Natural killer cell (primary cell): ENCODE results near the gene BCL2L2. TPM values are rescaled to one million over a fixed set of nuclear protein-coding genes. Genes with fewer than 3 reads are reported as not detected.

Source experiments
- ATAC-seq, 3 donors: fragments of 150-1000 bp in 2 of 3; fragments of 200-7000 bp in 1 of 3; cut with Tn5 transposase; 1 replicate in 1 of 3; 2 replicates in 2 of 3; pipeline ENCODE4 v1.10.0; 2021; ENCODE audit warnings: mild to moderate bottlenecking in 2 of 3, moderate library complexity in 2 of 3
- DNase-seq, 2 donors: peaks; one replicate each; pipeline versions ENCODE4 v3.0.0 to v3.0.0-alpha.2; 2013 to 2021; ENCODE audit warnings: mixed read lengths in 1 of 2
- H3K27ac ChIP-seq: one replicate; pipeline ENCODE4 v1.5.1; 2013; ENCODE audit warnings: mild to moderate bottlenecking, low read length
- H3K27me3 ChIP-seq: one replicate; pipeline ENCODE4 v1.6.1; 2013; ENCODE audit warnings: low read length; ENCODE audit not compliant: control insufficient read depth, insufficient read depth
- H3K36me3 ChIP-seq: one replicate; pipeline ENCODE4 v1.6.1; 2013; ENCODE audit warnings: low read length; ENCODE audit not compliant: control insufficient read depth, insufficient read depth
- H3K4me1 ChIP-seq: one replicate; pipeline ENCODE4 v1.6.1; 2013; ENCODE audit warnings: low read length; ENCODE audit not compliant: control insufficient read depth, insufficient read depth
- H3K4me3 ChIP-seq: one replicate; pipeline ENCODE4 v1.5.1; 2013; ENCODE audit warnings: low read length
- H3K9me3 ChIP-seq: one replicate; pipeline ENCODE4 v1.6.1; 2013; ENCODE audit warnings: low read length; ENCODE audit not compliant: control insufficient read depth, insufficient read depth
- H3K27ac Mint-ChIP-seq, 2 donors: one replicate each; pipeline ENCODE4 v1.8.0; 2022; ENCODE audit warnings: mild to moderate bottlenecking in 2 of 2, mixed read lengths in 2 of 2, moderate library complexity in 1 of 2
- H3K27me3 Mint-ChIP-seq, 2 donors: one replicate each; pipeline ENCODE4 v1.8.0; 2022; ENCODE audit warnings: low read depth in 2 of 2, mixed read lengths in 2 of 2
- H3K36me3 Mint-ChIP-seq: one replicate; pipeline ENCODE4 v1.8.0; 2022; ENCODE audit warnings: mixed read lengths
- H3K4me1 Mint-ChIP-seq, 2 donors: one replicate each; pipeline ENCODE4 v1.8.0; 2022; ENCODE audit warnings: mixed read lengths in 2 of 2
- H3K4me3 Mint-ChIP-seq: one replicate; pipeline ENCODE4 v1.8.0; 2022; ENCODE audit warnings: mild to moderate bottlenecking, moderate library complexity, mixed read lengths
- H3K9me3 Mint-ChIP-seq, 2 donors: one replicate each; pipeline ENCODE4 v1.8.0; 2022; ENCODE audit warnings: mixed read lengths in 2 of 2
- CTCF ChIP-seq: fragments of 200-600 bp; IDR thresholded peaks from one replicate; pipeline ENCODE4 v1.8.0; 2022; ENCODE audit warnings: antibody characterized with exemption
- WGBS: methylation state at CpG from one replicate; pipeline ENCODE4 v1.1.7; 2013; ENCODE audit warnings: missing lambda C conversion rate; ENCODE audit not compliant: insufficient coverage; 5-methylcytosine and 5-hydroxymethylcytosine counted together
- intact Hi-C: fragments of 100-400 bp; cut with micrococcal nuclease; formaldehyde crosslinking; loops from one replicate; pipeline ENCODE4 v1.14.2; 2022
- total RNA-seq, 4 donors: library from RNA; stranded (reverse); fragments of 120-200 nt in 1 of 4; gene quantifications; one replicate each; pipeline versions ENCODE4 v1.2.3 to v1.2.4, GENCODE V29; 2013 to 2022

BCL2L2 gene
- total RNA-seq, 3 donors from 2014 or later (not counting 1 experiment from before 2014, with no cell fraction given) = 13.8 to 25.3 (median 14.4) TPM

- Mint-ChIP-seq H3K4me1 (peaks cover 6 to 10% of the 10 kb centered on the region in 2 donors), H3K4me3 (no peak overlapping the region), H3K27ac (peak overlapping the region in 1 of 2 donors; percentile 31), H3K27me3 (no peaks in the 10 kb centered on the region), H3K9me3 (no peaks in the 10 kb centered on the region), H3K36me3 (no peaks in the 10 kb centered on the region)
- no peak overlapping the region for H3K27ac ChIP-seq
- no peak for TF ChIP-seq CTCF
- H3K4me1 ChIP-seq = peaks cover 6% of the 10 kb centered on the region
- no peaks in the 10 kb centered on the region for H3K27me3 ChIP-seq
- ATAC-seq = no peak
- no peak for DNase-seq
- H3K9me3 ChIP-seq = no peaks in the 10 kb centered on the region
- intact Hi-C loops = no loop called here
- over 99% methylated on average over 6 of the region's 6 CpGs for WGBS
- H3K4me3 ChIP-seq = no peak overlapping the region
- H3K36me3 ChIP-seq = no peaks in the 10 kb centered on the region
Observed at GRCh38 chr14:23281247-23281646, 25.4 kb upstream of the BCL2L2 start.

DNA sequence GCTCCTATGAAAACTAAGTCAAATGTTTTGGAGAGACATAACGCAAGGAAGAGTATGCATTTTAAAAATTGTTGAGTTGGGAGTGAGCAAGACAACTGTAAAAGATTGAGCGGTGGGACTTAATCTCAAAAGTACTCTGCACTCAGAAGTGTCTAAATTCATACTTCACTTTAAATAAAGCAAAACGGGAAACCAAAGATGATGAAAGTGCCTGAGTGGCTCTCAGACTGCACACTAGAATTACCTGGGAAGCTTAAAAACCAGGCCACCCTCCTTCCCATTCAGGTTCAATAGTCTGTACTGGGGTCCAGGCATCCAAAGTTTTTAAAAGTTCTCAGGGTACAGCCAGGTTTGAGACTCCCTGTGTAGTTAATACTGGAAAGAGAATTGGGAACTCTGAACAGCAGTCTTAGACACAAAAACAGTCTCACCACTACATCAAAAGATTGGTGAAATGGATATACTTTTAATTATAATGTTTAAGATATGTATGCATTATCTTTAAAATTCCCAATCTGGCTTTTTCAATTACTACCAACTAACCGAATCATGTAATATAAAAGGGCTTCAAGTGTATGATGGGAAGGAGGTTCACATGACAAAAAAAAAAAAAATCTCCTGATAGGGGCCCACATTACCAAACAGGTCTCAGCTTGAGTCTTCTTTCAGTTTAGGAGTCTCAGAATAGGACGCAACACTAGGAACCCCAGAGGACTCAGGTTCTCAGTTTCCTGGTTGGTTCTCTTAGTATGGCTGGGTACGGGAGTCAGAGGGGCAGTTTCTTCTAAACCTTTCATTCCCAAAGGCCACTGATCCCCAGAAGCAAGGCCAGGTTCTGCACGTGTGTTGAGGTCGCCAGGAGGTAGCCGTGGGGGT lies 21.7 kb upstream of the BCL2L2 start:
- H3K4me3 ChIP-seq = peak overlapping the region; percentile 69
- H3K27me3 Mint-ChIP-seq = no peaks in the 10 kb centered on the region
- H3K4me3 Mint-ChIP-seq = peak overlapping the region; percentile 95
- H3K36me3 Mint-ChIP-seq = no peaks in the 10 kb centered on the region
- intact Hi-C loops = no loop called here
- H3K27ac Mint-ChIP-seq = peak overlapping the region; percentile 90 to 94
- DNase-seq (peak in 1 of 2 donors; percentile 54), ATAC-seq (no peak)
- peak overlapping the region; percentile 78 for H3K27ac ChIP-seq
- no peaks in the 10 kb centered on the region for H3K9me3 Mint-ChIP-seq
- H3K27me3 ChIP-seq = no peaks in the 10 kb centered on the region
- 37% methylated on average over 7 of the region's 9 CpGs for WGBS
- peaks cover 10% of the 10 kb centered on the region for H3K4me1 ChIP-seq
- H3K36me3 ChIP-seq = no peaks in the 10 kb centered on the region
- H3K9me3 ChIP-seq = no peaks in the 10 kb centered on the region
- TF ChIP-seq CTCF = no peak
- peaks cover 13 to 18% of the 10 kb centered on the region in 2 donors for H3K4me1 Mint-ChIP-seq

DNA sequence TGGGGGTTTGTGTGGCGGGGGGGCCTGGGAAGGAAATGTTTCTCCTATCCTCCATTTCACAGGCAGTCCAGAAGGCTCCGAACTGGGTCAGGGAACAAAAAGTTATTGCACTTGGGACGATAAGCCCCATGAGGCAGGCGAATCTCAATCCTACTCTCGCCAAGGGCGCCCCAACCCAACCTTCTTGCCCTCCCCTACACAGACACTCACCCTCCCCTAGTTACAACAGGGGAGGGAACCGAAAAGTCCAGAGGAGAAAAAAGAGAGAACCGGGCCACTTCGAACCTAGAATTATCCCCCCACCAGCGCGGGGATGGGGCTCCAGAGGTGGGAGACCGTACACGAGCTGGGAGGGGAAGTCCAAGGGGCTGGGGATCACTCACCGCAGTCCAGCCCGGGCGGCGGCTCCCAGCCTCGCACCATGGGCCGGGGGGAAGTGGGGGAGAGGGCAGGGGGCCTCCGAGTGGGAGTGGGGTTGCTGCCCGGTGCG lies 21.1 kb upstream of the BCL2L2 start:
- under 1% methylated on average over 17 of the region's 22 CpGs for WGBS
- peak overlapping the region; percentile 78 for H3K27ac ChIP-seq
- peaks cover 13 to 18% of the 10 kb centered on the region in 2 donors for H3K4me1 Mint-ChIP-seq
- H3K4me3 ChIP-seq = peak overlapping the region; percentile 69
- H3K36me3 ChIP-seq = no peaks in the 10 kb centered on the region
- no peaks in the 10 kb centered on the region for H3K9me3 Mint-ChIP-seq
- peak overlapping the region; percentile 95 for H3K4me3 Mint-ChIP-seq
- H3K36me3 Mint-ChIP-seq = no peaks in the 10 kb centered on the region
- ATAC-seq (peak; percentile 24 to 36 (median 35)), DNase-seq (no peak)
- no peaks in the 10 kb centered on the region for H3K9me3 ChIP-seq
- peaks cover 10% of the 10 kb centered on the region for H3K4me1 ChIP-seq
- peak overlapping the region; percentile 90 to 94 for H3K27ac Mint-ChIP-seq
- no peaks in the 10 kb centered on the region for H3K27me3 ChIP-seq
- TF ChIP-seq CTCF = no peak
- intact Hi-C loops = loop anchor here (1.0 kb wide), 2 partner anchors 16 to 36 kb away; partner anchors contain the start of gene PABPN1
- H3K27me3 Mint-ChIP-seq = no peaks in the 10 kb centered on the region
